Activated naive CD8-positive, alpha-beta T cell treated with anti-CD3 and anti-CD28 coated beads, Interleukin-2, amount 50 U/mL, for 24 hours (primary cell): ENCODE data around the gene SUN2.

ENCODE experiments used
- ATAC-seq: fragments of 150-1000 bp; cut with Tn5 transposase; one replicate; pipeline ENCODE4 v1.10.0; 2021
- DNase-seq: peaks from one replicate; pipeline ENCODE4 v3.0.0; 2021
- H3K27ac Mint-ChIP-seq: one replicate; pipeline ENCODE4 v1.8.0; 2021; ENCODE audit warnings: mild to moderate bottlenecking, mixed read lengths
- H3K27me3 Mint-ChIP-seq: one replicate; pipeline ENCODE4 v1.8.0; 2021; ENCODE audit warnings: mixed read lengths
- H3K36me3 Mint-ChIP-seq: one replicate; pipeline ENCODE4 v1.8.0; 2021; ENCODE audit warnings: low read depth, mixed read lengths
- H3K4me1 Mint-ChIP-seq: one replicate; pipeline ENCODE4 v1.8.0; 2021; ENCODE audit warnings: mixed read lengths
- H3K4me3 Mint-ChIP-seq: one replicate; pipeline ENCODE4 v1.8.0; 2021; ENCODE audit warnings: mild to moderate bottlenecking, moderate library complexity, mixed read lengths
- H3K9me3 Mint-ChIP-seq: one replicate; pipeline ENCODE4 v1.8.0; 2021; ENCODE audit warnings: mixed read lengths

SUN2 gene

GRCh38 chr22:38739300-38740055 lies 16.3 kb downstream of the SUN2 start:
- H3K4me3 Mint-ChIP-seq, result no peak overlapping the region
- peaks cover 49% of the 10 kb centered on the region for H3K36me3 Mint-ChIP-seq
- no peaks in the 10 kb centered on the region for H3K9me3 Mint-ChIP-seq
- no peak overlapping the region for H3K27ac Mint-ChIP-seq
- no peaks in the 10 kb centered on the region for H3K27me3 Mint-ChIP-seq
- H3K4me1 Mint-ChIP-seq, result peaks cover 18% of the 10 kb centered on the region
- ATAC-seq (no peak), DNase-seq (no peak)

GRCh38 chr22:38738475-38739070 lies 17.2 kb downstream of the SUN2 start:
- Mint-ChIP-seq H3K9me3 (no peaks in the 10 kb centered on the region), H3K4me1 (peaks cover 18% of the 10 kb centered on the region), H3K27ac (peak overlapping the region; percentile 83), H3K36me3 (peaks cover 46% of the 10 kb centered on the region), H3K27me3 (no peaks in the 10 kb centered on the region), H3K4me3 (no peak overlapping the region)
- ATAC-seq (no peak), DNase-seq (no peak)

GRCh38 chr22:38737302-38738060 lies 18.3 kb downstream of the SUN2 start:
- no peaks in the 10 kb centered on the region for H3K9me3 Mint-ChIP-seq
- DNase-seq, result no peak
- H3K4me3 Mint-ChIP-seq, result no peak overlapping the region
- peaks cover 22% of the 10 kb centered on the region for H3K4me1 Mint-ChIP-seq
- H3K27ac Mint-ChIP-seq, result peak overlapping the region; percentile 83
- no peaks in the 10 kb centered on the region for H3K27me3 Mint-ChIP-seq
- H3K36me3 Mint-ChIP-seq, result peaks cover 37% of the 10 kb centered on the region
- no peak for ATAC-seq

GRCh38 chr22:38736257-38736570 lies 19.6 kb downstream of the SUN2 start:
- no peak overlapping the region for H3K4me3 Mint-ChIP-seq

GRCh38 chr22:38735465-38736256 lies 20.1 kb downstream of the SUN2 start:
- Mint-ChIP-seq H3K9me3 (no peaks in the 10 kb centered on the region), H3K27me3 (no peaks in the 10 kb centered on the region), H3K4me3 (no peak overlapping the region), H3K4me1 (peaks cover 19% of the 10 kb centered on the region), H3K36me3 (peaks cover 28% of the 10 kb centered on the region), H3K27ac (peak overlapping the region; percentile 59)
- ATAC-seq (peak; percentile 5), DNase-seq (no peak)

More at GRCh38 chr22:38736257-38736570, 19.6 kb downstream of the SUN2 start:
- H3K9me3 Mint-ChIP-seq, result no peaks in the 10 kb centered on the region
- H3K36me3 Mint-ChIP-seq, result peaks cover 29% of the 10 kb centered on the region
- no peaks in the 10 kb centered on the region for H3K27me3 Mint-ChIP-seq
- DNase-seq (no peak), ATAC-seq (no peak)
- H3K4me1 Mint-ChIP-seq, result peaks cover 22% of the 10 kb centered on the region
- no peak overlapping the region for H3K27ac Mint-ChIP-seq

- DNase-seq (no peak), ATAC-seq (no peak)
- H3K27ac Mint-ChIP-seq, result peak overlapping the region; percentile 56
- H3K4me1 Mint-ChIP-seq, result peaks cover 21% of the 10 kb centered on the region
- H3K27me3 Mint-ChIP-seq, result no peaks in the 10 kb centered on the region
- H3K4me3 Mint-ChIP-seq, result no peak overlapping the region
- no peaks in the 10 kb centered on the region for H3K9me3 Mint-ChIP-seq
- H3K36me3 Mint-ChIP-seq, result peaks cover 27% of the 10 kb centered on the region
These were observed 20.7 kb downstream of the SUN2 start for GRCh38 chr22:38735126-38735464.

GRCh38 chr22:38734421-38735100 lies 21.2 kb downstream of the SUN2 start:
- Mint-ChIP-seq H3K4me3 (no peak overlapping the region), H3K4me1 (peaks cover 21% of the 10 kb centered on the region)

GRCh38 chr22:38733724-38734381 lies 21.9 kb downstream of the SUN2 start:
- Mint-ChIP-seq H3K4me3 (no peak overlapping the region), H3K36me3 (peaks cover 27% of the 10 kb centered on the region), H3K27ac (peak overlapping the region; percentile 27), H3K27me3 (no peaks in the 10 kb centered on the region), H3K4me1 (peaks cover 21% of the 10 kb centered on the region), H3K9me3 (no peaks in the 10 kb centered on the region)
- DNase-seq, result no peak
- no peak for ATAC-seq

More at GRCh38 chr22:38734421-38735100, 21.2 kb downstream of the SUN2 start:
- DNase-seq, result no peak
- H3K27me3 Mint-ChIP-seq, result no peaks in the 10 kb centered on the region
- no peak for ATAC-seq
- H3K9me3 Mint-ChIP-seq, result no peaks in the 10 kb centered on the region
- H3K27ac Mint-ChIP-seq, result peak overlapping the region; percentile 27
- peaks cover 27% of the 10 kb centered on the region for H3K36me3 Mint-ChIP-seq

- ATAC-seq, result peak; percentile 42
- peak overlapping the region; percentile 71 for H3K27ac Mint-ChIP-seq
These were observed 22.5 kb downstream of the SUN2 start for GRCh38 chr22:38733329-38733723.

GRCh38 chr22:38732251-38732815 lies 23.5 kb downstream of the SUN2 start:
- ATAC-seq, result no peak

More at GRCh38 chr22:38733329-38733723, 22.5 kb downstream of the SUN2 start:
- Mint-ChIP-seq H3K36me3 (peaks cover 24% of the 10 kb centered on the region), H3K4me3 (no peak overlapping the region), H3K27me3 (no peaks in the 10 kb centered on the region), H3K4me1 (peaks cover 21% of the 10 kb centered on the region), H3K9me3 (no peaks in the 10 kb centered on the region)
- DNase-seq, result peak; percentile 65

GRCh38 chr22:38731703-38732161 lies 24.1 kb downstream of the SUN2 start:
- Mint-ChIP-seq H3K9me3 (no peaks in the 10 kb centered on the region), H3K27me3 (no peaks in the 10 kb centered on the region), H3K27ac (no peak overlapping the region), H3K36me3 (peaks cover 28% of the 10 kb centered on the region), H3K4me1 (peaks cover 16% of the 10 kb centered on the region), H3K4me3 (no peak overlapping the region)
- DNase-seq (no peak), ATAC-seq (no peak)

More at GRCh38 chr22:38732251-38732815, 23.5 kb downstream of the SUN2 start:
- H3K36me3 Mint-ChIP-seq, result peaks cover 27% of the 10 kb centered on the region
- H3K4me1 Mint-ChIP-seq, result peaks cover 19% of the 10 kb centered on the region
- no peaks in the 10 kb centered on the region for H3K9me3 Mint-ChIP-seq
- no peaks in the 10 kb centered on the region for H3K27me3 Mint-ChIP-seq
- H3K4me3 Mint-ChIP-seq, result no peak overlapping the region
- DNase-seq, result no peak
- H3K27ac Mint-ChIP-seq, result peak overlapping the region; percentile 11

GRCh38 chr22:38730411-38730871 lies 25.4 kb downstream of the SUN2 start:
- Mint-ChIP-seq H3K27me3 (no peaks in the 10 kb centered on the region), H3K27ac (no peak overlapping the region), H3K36me3 (peaks cover 40% of the 10 kb centered on the region)

GRCh38 chr22:38729946-38730345 lies 25.9 kb downstream of the SUN2 start:
- Mint-ChIP-seq H3K27ac (no peak overlapping the region), H3K4me3 (no peak overlapping the region), H3K9me3 (no peaks in the 10 kb centered on the region), H3K4me1 (peaks cover 6% of the 10 kb centered on the region), H3K27me3 (no peaks in the 10 kb centered on the region), H3K36me3 (peaks cover 43% of the 10 kb centered on the region)
- no peak for DNase-seq
- ATAC-seq, result no peak

More at GRCh38 chr22:38730411-38730871, 25.4 kb downstream of the SUN2 start:
- H3K9me3 Mint-ChIP-seq, result no peaks in the 10 kb centered on the region
- H3K4me3 Mint-ChIP-seq, result no peak overlapping the region
- ATAC-seq (no peak), DNase-seq (no peak)
- peaks cover 10% of the 10 kb centered on the region for H3K4me1 Mint-ChIP-seq
